ENCODE data around the gene RAPGEF2. TPM values are rescaled to one million over a fixed set of nuclear protein-coding genes. Genes with fewer than 3 reads are reported as not detected.

Gene RAPGEF2
- total and polyA plus RNA-seq, 8 donors = 3.3 to 78.1 (median 37.2) TPM

- Histone ChIP-seq H3K27me3 (no peaks in the 10 kb centered on the region), H3K4me1 (peaks cover 8 to 92% (median 46%) of the 10 kb centered on the region in 4 donors), H3K27ac (no peak overlapping the region), H3K4me3 (no peak overlapping the region), H3K36me3 (no peaks in the 10 kb centered on the region), H3K9me3 (no peaks in the 10 kb centered on the region)
- whole genome bisulfite sequencing, 5 donors = 88 to 94% (median 89%) methylated on average over 1 of the region's 1 CpG
- TF ChIP-seq EP300 (IDR thresholded peaks at IDR 0.05) = no peak
- no peak for TF ChIP-seq POLR2A (IDR thresholded peaks at IDR 0.05)
- TF ChIP-seq CTCF (IDR thresholded peaks at IDR 0.05) = no peak
- TF ChIP-seq POLR2AphosphoS5 (IDR thresholded peaks at IDR 0.05) = no peak
- intact Hi-C loops (cut with DNase I; ENCODE audit: low total_unique reads) = no loop called here
- no peak for DNase-seq
Observed at GRCh38 chr4:159145992-159146330, 43.1 kb downstream of the RAPGEF2 start.

DNA sequence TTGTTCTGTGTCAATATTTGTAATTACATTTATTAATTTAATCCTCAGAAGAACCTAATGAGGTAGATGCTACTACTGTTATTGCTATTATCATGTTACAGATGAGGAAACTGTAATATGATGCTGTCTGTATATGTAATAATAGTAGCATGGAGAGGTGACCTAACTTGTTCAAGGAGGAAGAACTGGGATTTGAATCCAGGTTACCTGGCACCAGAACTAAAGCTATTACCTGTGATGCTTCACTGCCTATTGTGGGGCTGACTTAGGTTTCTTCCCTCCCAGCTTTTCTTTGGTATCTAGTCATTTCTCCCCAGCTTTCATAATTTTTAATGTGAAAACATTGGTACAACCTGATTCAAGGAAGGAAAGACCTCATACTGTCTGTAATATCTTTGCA lies 43.6 kb downstream of the RAPGEF2 start:
- intact Hi-C loops (cut with DNase I; ENCODE audit: low total_unique reads) = no loop called here
- no peak overlapping the region for H3K4me3 ChIP-seq
- no peaks in the 10 kb centered on the region for H3K27me3 ChIP-seq
- DNase-seq = no peak
- H3K9me3 ChIP-seq = no peaks in the 10 kb centered on the region
- H3K36me3 ChIP-seq = no peaks in the 10 kb centered on the region
- H3K27ac ChIP-seq = no peak overlapping the region
- H3K4me1 ChIP-seq = peaks cover 12 to 92% (median 44%) of the 10 kb centered on the region in 4 donors
- TF ChIP-seq POLR2A (IDR thresholded peaks at IDR 0.05) = no peak
- TF ChIP-seq CTCF (IDR thresholded peaks at IDR 0.05) = no peak
- no peak for TF ChIP-seq POLR2AphosphoS5 (IDR thresholded peaks at IDR 0.05)
- no peak for TF ChIP-seq EP300 (IDR thresholded peaks at IDR 0.05)

- no peak for DNase-seq
- no peaks in the 10 kb centered on the region for H3K9me3 ChIP-seq
- H3K4me3 ChIP-seq = no peak overlapping the region
- intact Hi-C loops (cut with DNase I; ENCODE audit: low total_unique reads) = no loop called here
- 89 to 94% (median 91%) methylated on average over 2 of the region's 2 CpGs for WGBS, 5 donors
- TF ChIP-seq EP300 (IDR thresholded peaks at IDR 0.05) = no peak
- no peak for TF ChIP-seq POLR2AphosphoS5 (IDR thresholded peaks at IDR 0.05)
- TF ChIP-seq CTCF (IDR thresholded peaks at IDR 0.05) = no peak
- no peak for TF ChIP-seq POLR2A (IDR thresholded peaks at IDR 0.05)
- H3K27me3 ChIP-seq = no peaks in the 10 kb centered on the region
- H3K27ac ChIP-seq = no peak overlapping the region
- peaks cover 12 to 79% (median 43%) of the 10 kb centered on the region in 4 donors for H3K4me1 ChIP-seq
- no peaks in the 10 kb centered on the region for H3K36me3 ChIP-seq
Observed at GRCh38 chr4:159148441-159148840, 45.6 kb downstream of the RAPGEF2 start.

DNA sequence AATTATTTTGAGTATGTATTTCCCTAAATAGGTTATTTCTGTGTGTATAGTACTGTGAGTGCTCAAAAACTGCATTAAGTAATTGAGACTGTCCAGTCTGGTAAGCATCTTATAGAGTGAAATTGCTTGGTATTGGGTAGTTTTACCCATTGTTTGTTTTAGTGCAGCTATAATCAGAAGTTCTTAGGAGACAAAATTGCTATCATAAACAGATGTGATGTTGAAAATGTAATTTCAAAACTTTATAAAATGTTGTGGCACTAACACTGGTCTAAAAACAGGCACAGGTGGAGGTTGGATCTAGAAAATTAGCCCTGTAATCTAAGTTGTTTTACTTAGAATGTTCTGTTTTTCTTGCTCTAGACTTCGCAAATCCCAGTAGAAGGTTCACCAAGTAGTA lies 46.8 kb downstream of the RAPGEF2 start:
- TF ChIP-seq EP300 (IDR thresholded peaks at IDR 0.05) (no peak), POLR2A (IDR thresholded peaks at IDR 0.05) (no peak), CTCF (IDR thresholded peaks at IDR 0.05) (no peak), POLR2AphosphoS5 (IDR thresholded peaks at IDR 0.05) (no peak)
- intact Hi-C loops (cut with DNase I; ENCODE audit: low total_unique reads) = no loop called here
- WGBS, 5 donors = 98 to 100% (median 100%) methylated on average over 1 of the region's 1 CpG
- H3K27ac ChIP-seq = no peak overlapping the region
- H3K36me3 ChIP-seq = no peaks in the 10 kb centered on the region
- peaks cover 15 to 78% (median 44%) of the 10 kb centered on the region in 4 donors for H3K4me1 ChIP-seq
- H3K9me3 ChIP-seq = no peaks in the 10 kb centered on the region
- no peak for DNase-seq
- H3K27me3 ChIP-seq = no peaks in the 10 kb centered on the region
- no peak overlapping the region for H3K4me3 ChIP-seq

All from stomach (tissue), 9 donors.